ELR (cell line): ENCODE data around the gene DLL1.
"Not testable (repeated sequence)": the region's sequence is repeated elsewhere in the genome, so short reads cannot be mapped to it uniquely, and the experiment has no call there.

Experiments used
- DNase-seq: peaks from one replicate; pipeline ENCODE4 v3.0.0-alpha.2; 2015; ENCODE audit warnings: low read depth

DLL1 gene, protein sequence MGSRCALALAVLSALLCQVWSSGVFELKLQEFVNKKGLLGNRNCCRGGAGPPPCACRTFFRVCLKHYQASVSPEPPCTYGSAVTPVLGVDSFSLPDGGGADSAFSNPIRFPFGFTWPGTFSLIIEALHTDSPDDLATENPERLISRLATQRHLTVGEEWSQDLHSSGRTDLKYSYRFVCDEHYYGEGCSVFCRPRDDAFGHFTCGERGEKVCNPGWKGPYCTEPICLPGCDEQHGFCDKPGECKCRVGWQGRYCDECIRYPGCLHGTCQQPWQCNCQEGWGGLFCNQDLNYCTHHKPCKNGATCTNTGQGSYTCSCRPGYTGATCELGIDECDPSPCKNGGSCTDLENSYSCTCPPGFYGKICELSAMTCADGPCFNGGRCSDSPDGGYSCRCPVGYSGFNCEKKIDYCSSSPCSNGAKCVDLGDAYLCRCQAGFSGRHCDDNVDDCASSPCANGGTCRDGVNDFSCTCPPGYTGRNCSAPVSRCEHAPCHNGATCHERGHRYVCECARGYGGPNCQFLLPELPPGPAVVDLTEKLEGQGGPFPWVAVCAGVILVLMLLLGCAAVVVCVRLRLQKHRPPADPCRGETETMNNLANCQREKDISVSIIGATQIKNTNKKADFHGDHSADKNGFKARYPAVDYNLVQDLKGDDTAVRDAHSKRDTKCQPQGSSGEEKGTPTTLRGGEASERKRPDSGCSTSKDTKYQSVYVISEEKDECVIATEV

DNA sequence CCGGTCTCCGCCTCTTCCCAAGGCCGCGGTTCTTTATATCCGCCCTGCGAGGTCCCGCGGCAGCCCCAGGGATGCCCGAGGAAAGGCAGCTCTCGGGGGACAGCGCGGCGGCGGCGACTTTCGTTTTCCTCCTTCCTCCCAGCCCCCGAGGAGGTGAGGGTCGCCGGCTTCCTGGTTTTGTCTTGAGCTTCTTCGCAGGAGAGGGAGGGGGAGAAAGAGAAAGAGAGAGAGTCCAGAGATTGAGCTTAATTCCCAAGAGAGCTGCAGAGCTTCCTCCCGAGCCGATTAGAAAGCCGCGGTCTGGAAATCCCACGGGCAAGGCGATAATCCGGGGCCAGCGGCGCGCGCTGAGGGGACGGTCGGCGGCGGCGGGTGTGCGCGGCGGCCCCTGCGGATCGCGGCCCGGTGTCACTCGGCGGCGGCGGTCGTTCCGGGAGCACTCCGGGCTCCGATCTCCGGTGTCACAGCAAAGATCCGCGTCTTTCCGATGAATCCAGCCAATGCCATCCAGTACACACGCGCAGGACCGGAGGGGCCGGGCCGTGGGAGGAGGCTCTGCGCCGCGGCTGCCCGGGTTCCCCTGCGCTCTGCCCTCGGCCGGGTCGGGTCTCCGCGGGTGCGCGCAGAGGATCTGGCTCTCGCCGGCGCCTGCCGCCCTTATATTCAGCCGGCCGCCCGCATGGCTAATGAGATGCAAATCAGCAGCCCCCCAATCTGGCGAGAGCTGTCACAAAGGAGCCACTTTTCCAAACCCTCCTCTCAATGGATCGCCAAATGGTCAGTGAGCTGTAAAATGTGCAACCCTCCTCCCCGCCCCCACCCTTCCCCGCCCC, at the start of gene DLL1:
Gene DLL1 (minus strand): TSS at position 783 of the 833 bp plus-strand sequence. CDS start 939 bp downstream, outside the sequence.
- DNase-seq, result peak; percentile 52

DNA sequence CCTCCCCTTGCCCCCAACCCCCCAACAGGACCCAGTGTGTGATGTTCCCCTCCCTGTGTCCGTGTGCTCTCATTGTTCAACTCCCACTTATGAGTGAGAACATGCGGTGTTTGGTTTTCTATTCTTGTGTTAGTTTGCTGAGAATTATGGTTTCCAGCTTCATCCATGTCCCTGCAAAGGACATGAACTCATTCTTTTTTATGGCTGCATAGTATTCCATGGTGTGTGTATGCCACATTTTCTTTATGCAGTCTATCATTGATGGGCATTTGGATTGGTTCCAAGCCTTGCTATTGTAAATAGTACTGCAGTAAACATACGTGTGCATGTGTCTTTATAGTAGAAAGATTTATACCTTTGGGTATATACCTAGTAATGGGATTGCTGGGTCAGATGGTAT, 44.3 kb upstream of the DLL1 start:
- DNase-seq, result not testable (repeated sequence)

DNA sequence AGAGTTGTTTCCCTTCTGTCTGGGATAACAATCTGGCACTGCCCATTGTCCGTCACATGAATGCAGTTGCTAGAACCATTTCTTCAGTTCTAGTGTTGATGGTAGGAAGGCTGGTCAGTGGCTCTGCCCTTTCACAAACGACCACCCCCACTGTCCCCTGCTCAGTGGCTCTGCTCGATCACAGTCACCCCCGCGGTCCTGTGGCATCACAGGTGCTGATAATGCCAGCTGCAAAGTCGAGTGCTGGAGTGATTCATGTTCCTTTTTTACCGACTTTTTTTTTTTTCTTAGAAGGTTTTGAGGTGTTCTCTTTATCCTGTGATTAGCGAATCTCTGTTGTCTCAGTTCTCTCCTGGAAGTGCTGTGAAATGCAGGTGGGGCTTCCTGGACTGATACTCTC, 38.4 kb upstream of the DLL1 start:
- no peak for DNase-seq

DNA sequence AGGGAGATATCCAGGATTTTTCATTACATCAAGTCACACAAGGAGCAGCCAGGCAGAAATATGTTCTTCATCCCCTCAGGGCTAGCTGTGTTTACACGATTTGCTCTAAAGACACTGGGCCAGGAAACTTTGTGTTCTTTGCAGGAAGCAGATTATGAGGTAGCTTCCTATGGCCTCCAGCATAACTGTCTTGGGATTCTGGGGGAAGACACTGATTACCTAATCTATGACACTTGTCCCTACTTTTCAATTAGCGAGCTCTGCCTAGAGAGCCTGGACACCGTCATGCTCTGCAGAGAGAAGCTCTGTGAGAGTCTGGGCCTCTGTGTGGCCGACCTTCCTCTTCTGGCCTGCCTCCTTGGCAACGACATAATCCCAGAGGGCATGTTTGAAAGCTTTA, 26.8 kb upstream of the DLL1 start:
- no peak for DNase-seq

DNA sequence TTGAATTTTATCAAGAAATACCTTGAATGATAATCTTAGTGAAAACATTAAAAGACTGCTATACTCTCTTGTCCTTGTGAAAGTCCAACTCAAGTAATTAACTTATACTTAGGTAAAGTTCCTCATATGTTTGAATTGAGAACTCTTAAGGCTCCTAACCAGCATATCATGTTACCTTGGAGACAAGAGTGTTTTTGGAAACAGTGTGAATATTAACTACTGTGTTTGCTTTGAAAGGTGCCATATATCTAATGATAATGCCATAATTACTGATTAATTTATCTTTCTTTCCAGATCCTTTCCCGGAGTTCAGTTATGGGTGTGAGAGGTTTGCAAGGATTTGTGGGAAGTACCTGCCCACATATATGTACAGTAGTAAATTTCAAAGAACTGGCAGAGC, 26.2 kb upstream of the DLL1 start:
- no peak for DNase-seq

DNA sequence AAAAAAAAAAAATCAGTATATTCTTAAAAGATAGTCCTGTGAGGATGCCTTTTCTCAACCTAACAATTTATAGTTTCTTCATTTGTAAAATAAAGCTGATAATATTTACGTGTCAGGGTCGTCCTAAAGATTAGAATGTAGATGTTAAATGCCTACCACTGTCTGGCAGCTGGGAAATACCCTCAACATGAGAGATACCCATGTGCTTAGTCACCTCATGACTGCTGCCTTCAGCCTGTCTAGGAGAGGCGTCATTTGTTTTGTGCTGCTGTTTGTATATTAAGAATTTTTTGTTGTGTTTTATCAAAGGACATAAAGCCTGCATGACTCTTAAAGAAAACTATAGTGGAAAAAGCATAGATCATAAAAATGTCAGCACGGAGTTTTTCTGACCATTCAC, 25.2 kb upstream of the DLL1 start:
- peak; percentile 59 for DNase-seq

DNA sequence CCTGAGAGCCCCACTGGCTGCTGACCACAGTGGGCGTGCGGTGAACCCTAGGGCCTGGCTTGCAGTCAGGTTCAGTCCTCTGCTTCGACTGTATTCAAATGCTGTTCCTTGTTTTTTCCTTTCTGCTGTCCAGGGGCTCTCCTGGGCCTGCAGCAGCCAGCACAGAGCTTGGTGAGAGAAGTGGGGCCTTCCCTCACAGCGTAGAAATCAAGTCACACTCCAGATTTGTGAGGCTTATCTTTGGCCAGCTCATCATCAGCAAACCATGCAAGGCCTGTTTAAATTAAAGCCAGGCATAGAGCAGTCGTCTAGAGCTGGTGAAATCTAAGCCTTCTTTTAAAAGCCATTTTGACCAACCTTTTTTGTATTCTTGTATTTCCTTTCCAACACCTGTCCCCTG, 24.1 kb upstream of the DLL1 start:
- DNase-seq, result no peak

DNA sequence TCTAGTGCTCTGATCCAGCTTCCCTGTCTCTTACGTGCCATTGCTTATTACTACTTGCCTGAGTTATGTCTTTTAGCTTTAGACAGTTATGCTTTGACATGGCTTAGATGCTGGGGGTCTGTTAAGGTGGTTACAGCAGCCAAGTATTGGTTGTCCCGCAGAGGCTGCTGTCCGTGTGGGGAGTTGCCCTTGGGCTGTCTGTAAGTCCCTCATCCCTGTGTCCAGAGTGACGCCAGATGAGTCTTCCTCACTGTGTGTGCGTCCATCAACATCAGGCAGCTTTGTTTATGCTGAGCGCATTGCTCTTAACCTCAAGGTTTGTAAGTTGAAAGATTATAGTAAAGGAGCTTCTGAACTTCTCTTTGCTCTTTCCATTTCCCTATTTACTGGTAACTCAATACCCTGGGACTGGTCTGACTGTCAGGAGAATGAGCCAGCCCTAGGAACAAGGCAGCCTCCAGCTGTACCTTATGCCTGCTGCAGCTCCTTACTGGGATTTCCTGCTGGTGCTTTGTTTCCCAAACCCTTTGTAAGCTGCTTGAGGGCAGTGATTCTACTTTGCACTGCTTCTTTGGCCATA, 22.9 kb upstream of the DLL1 start:
- DNase-seq, result no peak

DNA sequence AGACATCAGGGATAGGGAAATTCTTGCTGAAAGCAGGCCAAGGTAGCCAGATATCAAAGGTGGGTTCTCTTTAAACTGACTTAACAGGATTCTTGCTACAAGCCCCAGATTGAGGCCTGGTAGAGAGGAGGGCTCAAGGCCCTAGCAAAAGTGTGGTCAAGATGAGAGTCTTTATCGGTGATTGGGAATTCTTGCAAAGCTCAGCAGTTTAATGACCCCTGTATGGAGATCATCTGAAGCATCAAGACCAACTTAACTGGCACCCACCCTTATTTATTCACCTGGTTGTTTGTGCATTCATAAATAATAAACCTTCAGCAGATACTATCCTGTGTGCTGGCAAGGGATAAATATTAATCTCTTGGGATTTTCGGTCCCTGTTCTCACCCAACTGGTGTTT, 22.0 kb upstream of the DLL1 start:
- no peak for DNase-seq

DNA sequence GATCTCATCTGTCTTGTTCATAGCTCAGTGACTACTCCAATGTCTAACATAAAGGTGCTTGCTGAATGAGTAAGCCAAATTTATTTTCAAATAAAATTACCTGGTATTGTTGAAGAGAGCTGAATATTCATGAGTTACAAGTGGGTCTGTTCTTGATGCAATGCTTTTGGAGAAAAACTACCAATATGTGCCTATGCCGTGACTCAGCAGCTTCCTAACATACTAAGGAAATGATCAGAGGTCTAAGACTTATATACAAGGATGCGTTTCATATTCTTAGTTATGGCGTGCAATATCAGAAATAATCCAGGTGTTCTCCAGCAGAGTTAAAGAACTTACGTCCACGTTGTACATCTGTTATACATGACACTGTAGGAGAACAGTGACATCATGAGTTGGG, 20.8 kb upstream of the DLL1 start:
- DNase-seq, result no peak

DNA sequence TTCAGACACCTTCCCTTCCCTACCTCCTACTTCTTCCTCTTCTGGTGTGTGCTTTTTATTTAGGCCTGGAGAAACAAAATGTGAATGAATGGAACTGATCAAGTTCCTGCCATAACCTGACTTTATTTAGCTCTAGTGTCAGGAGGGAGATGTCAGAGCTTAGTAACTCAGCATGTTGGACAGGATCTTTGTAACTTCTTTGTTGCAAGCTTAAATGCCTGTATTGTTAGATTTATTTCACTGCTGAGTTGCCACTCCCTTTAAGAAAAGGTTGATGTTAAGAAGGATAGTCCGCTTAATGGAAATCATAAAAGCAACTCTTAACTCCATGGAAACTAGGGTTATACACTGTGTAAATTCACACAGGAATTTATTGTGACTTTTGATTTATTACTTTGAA, 17.9 kb upstream of the DLL1 start:
- DNase-seq, result no peak

DNA sequence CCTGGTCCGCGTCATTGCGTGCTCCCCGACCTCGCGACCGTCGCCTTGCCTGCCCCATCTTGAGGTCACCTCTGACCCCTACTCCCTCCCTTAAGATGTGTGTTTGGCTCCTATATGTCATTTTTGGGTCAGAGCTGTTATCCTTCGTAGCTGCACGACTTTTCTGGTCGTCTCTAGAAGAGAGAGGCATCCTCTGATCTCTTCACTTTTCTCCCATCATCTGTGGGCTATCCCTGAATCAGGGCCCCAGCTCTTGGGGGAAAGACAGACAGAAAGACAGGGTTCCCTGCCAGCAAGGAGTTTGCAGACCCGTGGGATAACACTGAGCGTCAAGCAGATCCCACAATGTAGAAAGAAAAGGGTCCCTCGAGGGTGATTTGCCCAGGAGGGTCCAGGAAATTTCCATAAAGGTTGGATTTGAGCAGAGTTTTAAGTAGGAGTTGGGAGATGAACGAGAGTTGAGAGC, 16.2 kb upstream of the DLL1 start:
- DNase-seq, result no peak

DNA sequence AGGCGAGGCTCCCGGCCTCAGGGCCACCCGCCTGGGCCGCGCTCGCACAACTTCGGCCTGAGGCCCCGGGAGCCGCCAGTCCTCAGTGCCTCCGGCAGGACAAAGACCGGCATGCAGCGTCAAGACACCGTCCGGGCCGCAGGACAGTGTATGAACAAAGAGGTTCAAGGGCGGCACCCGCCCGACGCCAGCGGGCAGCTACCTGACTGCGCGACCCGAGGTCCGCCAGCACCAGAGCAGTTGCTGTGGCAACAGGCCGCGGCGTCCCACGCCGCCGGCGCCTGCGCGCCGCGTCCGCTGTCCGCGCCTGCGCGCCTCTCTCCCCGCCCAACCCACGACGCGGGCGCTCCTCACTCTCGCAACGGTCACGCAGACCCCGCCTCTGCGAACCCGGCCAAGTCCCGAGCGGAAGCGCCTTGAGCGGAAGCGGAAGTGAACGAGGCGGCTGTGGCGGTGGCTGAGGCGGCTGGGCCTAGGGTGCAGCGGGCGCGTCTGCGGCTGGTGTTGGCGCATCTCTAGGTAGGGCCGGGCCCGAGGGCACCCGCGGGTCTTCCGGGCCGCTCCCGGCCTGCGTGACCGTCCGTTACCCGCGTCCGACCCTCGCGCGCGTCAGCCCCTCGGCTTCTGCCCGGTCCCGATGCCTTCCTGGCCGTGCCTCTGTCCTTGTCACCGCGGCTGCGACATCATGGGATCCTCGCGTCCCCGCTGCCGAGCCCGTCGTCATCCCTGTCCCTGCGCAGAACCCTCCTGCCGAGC, 15.6 kb upstream of the DLL1 start, which contains the start of gene FAM120B:
Gene FAM120B (plus strand): TSS at position 435 of the 756 bp plus-strand sequence. CDS start 10,633 bp downstream, outside the sequence.
- peak; percentile 97 for DNase-seq

DNA sequence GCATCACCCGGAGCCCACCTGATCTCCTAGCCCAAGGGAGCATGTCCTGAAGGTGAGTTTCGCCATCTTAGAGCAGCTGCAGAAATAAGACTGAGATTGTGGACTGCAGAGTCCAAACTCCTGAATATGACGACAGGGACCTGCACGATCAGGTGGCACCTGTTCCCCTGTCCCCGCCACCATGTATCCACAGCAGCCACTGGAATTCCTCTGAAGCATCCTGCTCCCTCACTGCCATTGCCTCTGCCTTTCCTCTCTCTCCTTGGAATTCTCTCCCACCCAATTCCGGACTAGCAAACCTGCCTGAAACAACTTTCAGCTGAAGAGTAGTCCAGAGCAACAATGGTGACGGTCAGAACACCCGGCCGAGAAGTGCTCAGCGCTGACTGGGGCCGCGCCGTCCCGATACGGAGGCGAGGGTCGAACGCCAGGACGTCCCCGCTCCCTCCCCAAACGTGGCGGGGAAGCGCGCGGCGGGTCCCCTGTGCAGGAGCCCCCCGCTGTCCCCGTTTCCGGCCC, 15.0 kb upstream of the DLL1 start:
- DNase-seq, result no peak

DNA sequence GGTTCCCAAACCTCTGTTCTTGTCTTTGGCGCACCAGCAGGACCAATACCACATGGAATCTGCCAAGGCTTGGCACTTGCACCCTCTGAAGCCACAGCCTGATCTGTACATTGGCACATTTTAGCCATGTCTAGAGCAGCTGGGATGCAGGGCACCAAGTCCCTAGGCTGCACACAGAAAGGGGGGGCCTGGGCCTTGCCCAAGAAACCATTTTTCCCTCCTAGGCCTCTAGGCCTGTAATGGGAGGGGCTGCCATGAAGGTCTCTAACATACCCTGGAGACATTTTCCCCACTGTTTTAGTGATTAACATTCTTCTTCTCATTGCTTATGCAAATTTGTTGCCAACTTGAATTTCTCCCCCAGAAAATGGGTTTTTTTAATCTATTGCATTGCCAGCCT, 10.3 kb upstream of the DLL1 start:
- no peak for DNase-seq

DNA sequence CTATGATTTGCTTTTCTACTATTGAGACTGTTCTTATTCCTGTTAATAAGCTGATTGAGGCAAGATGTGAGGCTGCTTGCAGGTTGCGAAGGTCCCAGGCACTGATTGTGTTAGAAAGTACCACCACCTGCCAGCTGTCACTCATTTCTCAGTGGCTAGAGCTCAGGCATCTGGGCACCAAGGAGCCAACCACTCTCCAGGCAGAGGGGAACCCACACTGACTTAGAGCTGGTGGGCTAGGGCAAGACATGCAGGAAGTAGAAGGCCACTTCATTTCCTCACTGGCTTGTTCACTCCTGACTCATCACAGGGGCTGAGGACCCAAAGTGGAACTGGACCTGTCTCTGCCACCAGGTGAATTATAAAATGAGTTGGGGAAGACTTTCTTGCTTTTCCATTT, 7.8 kb upstream of the DLL1 start:
- DNase-seq, result peak; percentile 27

DNA sequence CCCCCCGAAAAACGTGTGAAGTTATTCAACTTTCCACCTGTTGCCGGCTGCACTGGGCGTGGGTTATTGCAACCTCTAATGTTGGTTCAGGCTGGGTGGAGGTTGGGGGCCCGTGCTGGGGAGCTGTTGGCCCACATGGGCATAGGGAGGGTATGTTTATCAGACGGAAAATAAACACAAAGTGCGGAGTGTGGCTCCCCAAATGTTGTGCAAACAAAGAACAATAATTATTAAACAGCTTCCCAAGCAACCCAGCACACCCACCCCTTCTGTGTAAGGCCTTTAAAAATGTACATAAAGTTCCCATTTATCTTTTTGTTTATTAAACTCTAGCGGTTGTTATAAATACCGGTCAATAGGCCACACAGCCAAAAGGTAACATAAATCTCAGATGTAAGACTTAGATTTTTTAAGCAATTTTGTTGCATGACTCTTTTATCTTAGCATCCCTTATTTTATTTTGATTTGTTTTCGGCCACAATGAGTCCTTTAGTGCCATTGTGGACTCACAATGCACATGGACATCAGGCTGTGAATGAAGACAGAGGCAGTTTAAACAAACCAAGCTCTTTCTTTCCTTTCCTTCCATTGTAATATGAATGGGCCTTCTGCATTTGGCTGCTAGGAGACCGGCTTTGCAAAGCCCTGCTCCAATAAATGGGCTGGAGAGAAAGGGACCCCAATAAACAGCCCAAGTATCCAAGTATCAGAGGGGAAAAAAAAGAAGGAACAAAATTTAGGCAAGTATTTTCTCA, 6.9 kb upstream of the DLL1 start:
- no peak for DNase-seq

DNA sequence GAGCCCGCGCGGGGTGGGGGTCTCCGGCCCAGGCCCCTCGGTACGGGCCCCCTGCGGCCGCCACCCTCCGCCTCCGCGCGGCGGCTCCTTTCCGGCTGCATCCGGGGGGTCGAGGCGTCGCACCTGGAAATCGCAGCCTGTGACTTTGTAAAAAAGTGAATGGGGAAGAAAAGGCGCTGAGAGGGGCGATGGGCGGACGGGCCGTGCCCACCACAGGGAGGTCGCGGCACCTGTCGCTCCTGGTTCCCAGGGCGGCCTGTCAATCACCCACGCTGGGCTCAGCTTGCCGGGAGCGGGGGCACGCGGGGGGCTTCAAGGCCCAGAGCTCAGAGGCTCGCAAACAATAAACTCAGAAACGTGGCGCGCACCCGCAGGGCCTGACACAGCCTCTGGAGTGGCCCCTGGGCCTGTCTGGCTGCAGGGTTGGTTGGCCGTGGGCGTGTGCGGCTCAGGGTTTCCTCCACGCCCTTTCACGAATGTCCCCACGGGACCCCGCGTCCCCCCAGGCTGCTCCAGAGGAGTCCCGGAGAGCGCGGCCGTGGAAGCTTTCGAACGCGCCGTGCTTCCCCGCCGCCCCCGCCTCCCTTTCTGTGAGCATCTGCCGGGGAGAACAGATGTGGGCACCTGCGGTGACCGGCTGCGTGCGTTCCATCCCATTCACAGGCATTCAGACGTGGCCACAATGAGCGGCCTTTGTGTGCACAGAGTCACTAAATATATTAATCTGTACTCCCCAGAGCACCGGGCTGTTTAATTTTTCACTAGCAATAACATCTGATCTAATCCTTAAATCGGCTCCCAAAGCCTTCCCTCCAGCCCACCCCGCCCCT, 6.1 kb upstream of the DLL1 start:
- DNase-seq, result no peak

DNA sequence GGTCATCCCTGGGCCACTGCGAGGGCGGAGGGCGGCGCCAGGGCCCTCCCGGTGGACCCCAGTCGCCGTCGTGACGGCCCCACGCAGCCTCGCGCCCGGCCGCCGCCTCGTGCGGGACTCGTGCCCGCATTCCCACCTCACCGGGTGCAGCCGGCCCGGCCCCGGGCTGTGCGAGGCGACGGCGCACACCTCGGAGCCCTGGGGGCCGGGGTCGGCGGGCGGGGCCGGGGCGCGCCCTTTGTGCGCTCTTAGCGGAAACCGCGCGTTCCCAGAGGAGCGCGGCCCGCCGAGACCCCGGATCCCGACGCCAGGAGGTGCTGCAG, 5.5 kb upstream of the DLL1 start:
- no peak for DNase-seq
